AG09319 (cell line): ENCODE data around the gene PLXDC2.

Experiments
- DNase-seq: peaks from one replicate; pipeline ENCODE4 v3.0.0-alpha.2; 2010; ENCODE audit warnings: low read depth; ENCODE audit errors: extremely low read depth
- CTCF ChIP-seq: IDR thresholded peaks from 2 replicates; pipeline ENCODE4 v1.5.1; 2011; ENCODE audit warnings: low read depth, mild to moderate bottlenecking, inconsistent platforms, low read length, moderate library complexity

PLXDC2 gene

DNA sequence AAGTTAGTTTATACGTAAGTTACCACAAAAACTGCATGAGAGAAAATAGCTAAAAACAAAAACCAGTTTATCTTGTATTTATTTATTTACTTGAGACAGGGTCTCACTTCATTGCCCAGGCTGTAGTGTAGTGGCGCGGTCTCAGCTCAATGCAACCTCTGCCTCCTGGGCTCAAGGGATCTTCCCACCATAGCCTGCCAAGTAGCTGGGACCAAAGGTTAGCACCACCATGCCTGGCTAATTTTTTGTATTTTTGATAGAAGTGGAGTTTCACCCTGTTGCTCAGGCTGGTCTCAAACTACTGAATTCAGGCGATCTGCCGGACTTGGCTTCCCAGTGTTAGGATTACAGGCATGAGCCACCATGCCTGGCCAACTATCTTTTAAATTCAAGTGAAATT is 277.4 kb downstream of the PLXDC2 start:
- DNase-seq, result no peak
- TF ChIP-seq CTCF, result no peak

- no peak for TF ChIP-seq CTCF
Observed at GRCh38 chr10:20094226-20094976, 278.2 kb downstream of the PLXDC2 start.

GRCh38 chr10:20100171-20100570 is 283.9 kb downstream of the PLXDC2 start:
- TF ChIP-seq CTCF, result no peak
- no peak for DNase-seq

More at GRCh38 chr10:20094226-20094976, 278.2 kb downstream of the PLXDC2 start:
- no peak for DNase-seq

DNA sequence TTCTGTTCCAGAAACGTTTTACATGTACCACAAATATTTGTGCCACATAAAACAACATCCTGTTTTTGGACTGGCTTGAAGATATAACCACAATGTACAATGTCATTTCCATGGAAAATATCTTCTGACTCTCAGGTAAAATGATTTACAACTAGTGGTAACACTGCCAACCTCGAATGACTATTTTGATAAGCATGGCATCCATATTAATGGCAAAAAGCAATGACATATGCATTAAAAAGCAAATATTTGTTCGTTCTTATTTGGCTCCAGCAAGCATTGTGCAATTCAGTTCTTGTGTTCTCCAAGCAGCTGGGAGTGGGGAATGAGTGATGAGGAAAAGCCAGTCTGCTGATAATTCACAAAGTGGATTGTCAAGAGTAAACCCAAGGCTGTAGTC is 289.0 kb downstream of the PLXDC2 start:
- no peak for DNase-seq
- no peak for TF ChIP-seq CTCF

GRCh38 chr10:20105931-20106330 is 289.7 kb downstream of the PLXDC2 start:
- DNase-seq, result no peak
- no peak for TF ChIP-seq CTCF

- TF ChIP-seq CTCF, result no peak
- no peak for DNase-seq
Observed at GRCh38 chr10:20108021-20108420, 291.8 kb downstream of the PLXDC2 start.

DNA sequence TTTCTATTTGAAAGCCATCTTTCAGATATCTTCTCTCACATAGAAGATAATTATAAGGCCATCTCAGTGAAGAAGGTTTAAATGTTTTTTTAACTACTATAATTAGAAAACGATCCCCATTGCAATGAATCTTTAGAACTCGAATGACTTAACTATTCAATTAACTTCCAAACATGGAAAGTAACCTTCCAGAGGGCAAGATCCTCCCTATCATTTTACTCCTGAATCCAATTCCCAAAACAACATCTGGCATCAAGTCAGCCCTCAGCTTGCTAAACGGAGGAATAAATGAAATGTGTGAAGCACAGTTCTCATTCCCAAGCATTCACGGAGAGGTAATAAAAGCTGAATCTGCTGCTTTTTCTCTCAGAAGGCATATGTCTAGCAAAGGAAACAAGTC is 293.4 kb downstream of the PLXDC2 start:
- DNase-seq, result no peak
- TF ChIP-seq CTCF, result no peak
